Gastroesophageal sphincter (tissue), 3 donors: ENCODE results near the gene SYK.

Experiments
- EP300 ChIP-seq: sonication (generic); formaldehyde crosslinking; IDR thresholded peaks from one replicate; pipeline ENCODE4 v1.6.1; 2017; ENCODE audit warnings: antibody characterized with exemption, mild to moderate bottlenecking
- POLR2A ChIP-seq, 2 donors: fragments of 450-650 bp; IDR thresholded peaks; one replicate each; pipeline ENCODE4 v1.6.1; 2017; ENCODE audit warnings: antibody characterized with exemption in 2 of 2, mild to moderate bottlenecking in 2 of 2, moderate library complexity in 1 of 2
- POLR2AphosphoS5 ChIP-seq: sonication (generic); formaldehyde crosslinking; IDR thresholded peaks from one replicate; pipeline ENCODE4 v1.6.1; 2017; ENCODE audit warnings: antibody characterized with exemption
- TF ChIP-seq, protein P1 (sequence below), 4 experiments: fragments of 200-600 bp in 2 of 4; fragments of 450-650 bp in 2 of 4; sonication (generic) in 1 of 4; IDR thresholded peaks; one replicate each; pipeline ENCODE4 v1.5.1; 2017 to 2019; ENCODE audit warnings: antibody characterized with exemption in 4 of 4, mild to moderate bottlenecking in 2 of 4, moderate library complexity in 2 of 4

GRCh38 chr9:90898228-90898627 is 96.6 kb downstream of the SYK start:
- no peak for TF ChIP-seq EP300
- TF ChIP-seq, protein P1, sequence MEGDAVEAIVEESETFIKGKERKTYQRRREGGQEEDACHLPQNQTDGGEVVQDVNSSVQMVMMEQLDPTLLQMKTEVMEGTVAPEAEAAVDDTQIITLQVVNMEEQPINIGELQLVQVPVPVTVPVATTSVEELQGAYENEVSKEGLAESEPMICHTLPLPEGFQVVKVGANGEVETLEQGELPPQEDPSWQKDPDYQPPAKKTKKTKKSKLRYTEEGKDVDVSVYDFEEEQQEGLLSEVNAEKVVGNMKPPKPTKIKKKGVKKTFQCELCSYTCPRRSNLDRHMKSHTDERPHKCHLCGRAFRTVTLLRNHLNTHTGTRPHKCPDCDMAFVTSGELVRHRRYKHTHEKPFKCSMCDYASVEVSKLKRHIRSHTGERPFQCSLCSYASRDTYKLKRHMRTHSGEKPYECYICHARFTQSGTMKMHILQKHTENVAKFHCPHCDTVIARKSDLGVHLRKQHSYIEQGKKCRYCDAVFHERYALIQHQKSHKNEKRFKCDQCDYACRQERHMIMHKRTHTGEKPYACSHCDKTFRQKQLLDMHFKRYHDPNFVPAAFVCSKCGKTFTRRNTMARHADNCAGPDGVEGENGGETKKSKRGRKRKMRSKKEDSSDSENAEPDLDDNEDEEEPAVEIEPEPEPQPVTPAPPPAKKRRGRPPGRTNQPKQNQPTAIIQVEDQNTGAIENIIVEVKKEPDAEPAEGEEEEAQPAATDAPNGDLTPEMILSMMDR (IDR thresholded peaks at IDR 0.05), result no peak
- TF ChIP-seq POLR2A (IDR thresholded peaks at IDR 0.05), result no peak
- no peak for TF ChIP-seq POLR2AphosphoS5
